Epithelial cell of esophagus (primary cell): ENCODE data around the gene HECTD4.

Source experiments
- DNase-seq: peaks from one replicate; pipeline ENCODE4 v3.0.0; 2010; ENCODE audit warnings: low read depth
- H3K4me3 ChIP-seq: 2 replicates; pipeline ENCODE4 v1.5.1; 2011; ENCODE audit warnings: mild to moderate bottlenecking, low read length, control low read depth
- CTCF ChIP-seq: IDR thresholded peaks from 2 replicates; pipeline ENCODE4 v1.5.1; 2011; ENCODE audit warnings: low read depth, mild to moderate bottlenecking, low read length, control low read depth, inconsistent platforms; ENCODE audit not compliant: insufficient read depth; ENCODE audit errors: missing control alignments

The HECTD4 gene

GRCh38 chr12:112182499-112182898 is 199.7 kb downstream of the HECTD4 start:
- H3K4me3 ChIP-seq = no peak overlapping the region
- TF ChIP-seq CTCF = no peak
- no peak for DNase-seq

GRCh38 chr12:112180422-112180821 is 201.8 kb downstream of the HECTD4 start:
- no peak for DNase-seq
- no peak overlapping the region for H3K4me3 ChIP-seq
- TF ChIP-seq CTCF = no peak

GRCh38 chr12:112179916-112180315 is 202.3 kb downstream of the HECTD4 start:
- TF ChIP-seq CTCF = no peak
- H3K4me3 ChIP-seq = no peak overlapping the region

GRCh38 chr12:112179341-112179740 is 202.9 kb downstream of the HECTD4 start:
- no peak overlapping the region for H3K4me3 ChIP-seq
- no peak for TF ChIP-seq CTCF
- DNase-seq = no peak

More at GRCh38 chr12:112179916-112180315, 202.3 kb downstream of the HECTD4 start:
- no peak for DNase-seq

GRCh38 chr12:112178796-112179195 is 203.4 kb downstream of the HECTD4 start:
- no peak for DNase-seq
- no peak overlapping the region for H3K4me3 ChIP-seq
- TF ChIP-seq CTCF = no peak

- no peak for TF ChIP-seq CTCF
- H3K4me3 ChIP-seq = no peak overlapping the region
- DNase-seq = no peak
Observed at GRCh38 chr12:112176321-112177010, 205.8 kb downstream of the HECTD4 start.
